ENCODE data around the gene SWI5.

Gene SWI5

DNA sequence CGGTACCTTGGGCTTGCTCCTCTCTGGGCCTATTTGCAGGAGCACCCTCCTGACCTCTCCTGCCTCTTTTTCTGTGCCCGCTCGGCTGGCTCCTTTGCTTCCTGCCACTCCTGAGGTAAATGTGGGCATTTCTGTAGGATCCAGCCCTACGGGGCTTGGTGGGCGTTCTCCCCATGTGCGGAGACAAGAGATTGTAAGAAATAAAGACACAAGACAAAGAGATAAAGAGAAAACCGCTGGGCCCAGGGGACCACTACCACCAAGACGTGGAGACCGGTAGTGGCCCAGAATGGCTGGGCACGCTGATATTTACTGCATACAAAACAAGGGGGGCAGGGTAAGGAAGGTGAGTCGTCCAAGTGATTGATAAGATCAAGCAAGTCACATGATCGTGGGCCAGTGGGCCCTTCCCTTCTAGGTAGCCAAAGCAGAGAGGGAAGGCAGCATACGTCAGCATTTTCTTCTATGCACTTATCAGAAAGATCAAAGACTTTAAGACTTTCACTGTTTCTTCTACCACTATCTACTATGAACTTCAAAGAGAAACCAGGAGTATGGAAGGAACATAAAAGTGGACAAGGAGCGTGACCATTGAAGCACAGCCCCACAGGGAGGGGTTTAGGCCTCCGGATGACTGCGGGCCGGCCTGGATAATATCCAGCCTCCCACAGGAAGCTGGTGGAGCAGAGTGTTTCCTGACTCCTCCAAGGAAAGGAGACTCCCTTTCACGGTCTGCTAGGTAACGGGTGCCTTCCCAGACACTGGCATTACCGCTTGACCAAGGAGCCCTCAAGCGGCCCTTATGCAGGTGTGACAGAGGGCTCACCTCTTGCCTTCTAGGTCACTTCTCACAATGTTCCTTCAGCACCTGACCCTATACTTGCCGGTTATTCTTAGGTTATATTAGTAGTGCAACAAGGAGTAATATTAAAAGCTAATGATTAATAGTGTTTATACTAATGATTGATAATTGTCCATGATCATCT lies 3.3 kb downstream of the SWI5 start:
- peak; percentile 22 for DNase-seq

DNA sequence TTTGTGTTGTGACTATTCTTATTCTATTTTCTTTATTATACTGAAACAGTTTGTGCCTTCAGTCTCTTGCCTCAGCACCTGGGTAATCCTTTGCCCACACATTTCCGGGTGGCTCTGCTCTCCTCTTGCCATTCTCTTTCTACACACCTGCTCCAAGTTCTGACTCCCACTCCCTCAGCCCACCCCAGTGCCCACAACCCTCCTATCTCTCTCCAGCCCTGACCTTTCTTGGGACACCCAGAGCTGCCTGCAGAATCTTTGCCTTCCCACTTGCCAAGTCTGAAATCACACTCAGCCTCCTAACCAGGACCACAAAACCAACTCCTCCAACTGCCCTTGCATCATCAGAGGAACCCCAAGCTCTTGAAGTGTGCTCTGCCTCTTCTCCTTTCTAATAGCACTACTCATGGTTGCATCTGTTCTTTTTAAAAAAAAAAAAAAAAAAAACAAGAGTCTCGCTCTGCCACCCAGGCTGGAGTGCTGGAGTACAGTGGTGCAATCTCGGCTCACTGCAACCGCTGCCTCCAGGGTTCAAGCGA lies 4.1 kb downstream of the SWI5 start:
- DNase-seq, result peak; percentile 78

DNA sequence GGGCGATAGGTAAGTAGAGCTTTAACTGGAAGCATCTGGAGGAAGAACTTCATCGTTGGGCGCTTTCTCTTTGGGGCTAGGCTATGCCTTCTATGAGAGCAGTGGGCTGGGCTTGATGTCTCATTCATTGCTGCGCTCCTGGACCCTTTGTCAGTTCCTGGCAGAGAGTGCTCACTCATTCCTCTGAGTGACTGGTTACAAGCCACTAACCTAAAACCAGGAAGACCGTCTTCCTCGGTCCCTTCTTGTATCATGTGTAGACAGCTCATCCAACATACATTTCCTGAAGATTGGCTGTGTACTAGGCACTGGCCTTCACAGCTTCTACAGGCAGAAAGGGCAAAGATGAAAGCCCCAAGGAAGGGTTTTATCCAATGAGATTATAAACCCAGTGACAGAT lies 6.4 kb downstream of the SWI5 start:
- no peak for DNase-seq

DNA sequence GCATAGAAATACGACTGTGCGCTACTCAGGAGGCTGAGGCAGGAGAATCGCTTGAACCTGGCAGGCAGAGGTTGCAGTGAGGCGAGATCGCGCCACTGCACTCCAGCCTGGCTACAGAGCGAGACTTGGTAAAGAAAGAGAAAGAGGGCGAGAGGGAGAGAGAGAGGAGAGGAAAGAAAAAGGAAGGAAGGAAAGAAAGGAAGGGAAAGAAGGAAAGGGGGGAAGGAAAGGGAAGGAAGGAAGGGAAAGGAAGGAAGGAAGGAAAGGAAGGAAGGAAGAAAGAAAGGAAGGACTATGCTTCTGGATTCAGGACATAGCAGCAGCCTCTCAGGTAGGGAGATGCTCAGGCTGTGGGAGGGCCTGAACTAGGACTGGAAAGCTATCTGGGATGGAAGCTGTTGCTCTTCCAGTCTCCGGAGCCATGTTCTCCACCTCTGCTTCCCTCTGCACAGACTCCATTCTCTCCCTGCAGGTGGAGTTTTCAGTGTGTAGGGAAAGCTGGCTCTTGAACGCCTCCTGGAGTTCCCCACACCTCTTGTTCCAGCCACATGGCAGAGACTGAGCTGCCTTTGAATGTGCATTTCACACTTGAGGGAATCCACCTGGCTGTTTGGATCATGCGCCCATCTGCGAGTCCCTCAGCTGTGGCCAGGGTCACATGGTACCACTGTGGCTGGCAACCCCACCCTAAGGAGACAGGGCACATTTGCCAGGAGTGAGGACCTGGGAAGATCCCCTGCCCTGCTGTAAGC lies 9.1 kb downstream of the SWI5 start:
- DNase-seq, result no peak

DNA sequence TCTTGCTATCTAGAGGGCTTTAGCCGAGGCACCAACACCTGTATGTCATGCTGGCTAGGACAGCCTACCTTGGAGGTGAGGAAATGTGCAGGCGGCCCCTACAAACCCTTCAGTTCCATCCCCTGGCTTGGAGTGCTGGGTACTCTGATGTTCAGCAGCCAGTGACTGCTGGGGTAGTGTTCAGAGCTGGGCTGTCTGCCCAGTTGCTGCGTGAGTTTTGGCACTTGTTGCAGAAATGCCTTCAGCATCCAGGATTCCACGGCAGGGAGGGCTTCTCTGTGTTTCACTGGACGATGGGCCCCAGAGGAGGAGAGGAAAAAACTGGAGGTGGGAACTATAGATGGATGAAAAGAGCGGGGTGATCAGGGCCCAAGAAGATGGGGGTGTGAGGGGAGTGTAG lies 10.4 kb downstream of the SWI5 start:
- DNase-seq, result no peak

DNA sequence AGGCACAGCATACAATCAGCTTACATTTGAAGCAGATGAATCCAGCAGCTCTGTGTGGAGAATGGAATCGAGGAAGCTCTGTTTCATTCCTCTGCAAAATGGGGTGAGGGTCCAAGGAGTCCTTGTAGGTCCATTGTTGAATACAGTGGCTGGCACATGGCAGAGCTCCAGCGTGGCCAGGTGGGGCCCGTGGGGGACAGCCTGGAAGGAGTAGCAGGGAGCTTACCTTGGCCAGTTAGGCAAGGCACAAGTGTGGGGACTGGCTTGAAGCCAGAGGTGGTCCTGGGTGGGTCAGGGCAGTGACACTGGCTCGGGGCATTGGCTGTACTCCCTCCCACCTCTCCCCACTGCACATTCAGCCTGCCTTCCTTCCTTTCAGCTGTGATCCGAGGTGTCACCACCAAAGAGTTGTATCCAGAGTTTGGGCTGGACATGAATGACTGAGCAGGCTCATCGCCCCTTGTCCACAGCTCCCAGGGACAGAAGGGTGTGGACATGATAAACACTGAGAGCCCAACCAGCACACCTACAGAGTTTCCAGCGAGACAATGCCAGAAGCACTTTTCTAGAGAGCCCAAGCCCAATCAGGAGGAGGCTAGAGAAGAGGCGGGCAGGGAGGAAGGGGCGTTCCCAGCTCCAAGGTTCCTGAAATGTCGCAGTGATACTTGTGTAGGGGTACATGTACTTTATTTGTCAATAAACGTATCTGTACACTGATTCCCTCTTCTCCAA lies 12.4 kb downstream of the SWI5 start:
- DNase-seq, result no peak

DNA sequence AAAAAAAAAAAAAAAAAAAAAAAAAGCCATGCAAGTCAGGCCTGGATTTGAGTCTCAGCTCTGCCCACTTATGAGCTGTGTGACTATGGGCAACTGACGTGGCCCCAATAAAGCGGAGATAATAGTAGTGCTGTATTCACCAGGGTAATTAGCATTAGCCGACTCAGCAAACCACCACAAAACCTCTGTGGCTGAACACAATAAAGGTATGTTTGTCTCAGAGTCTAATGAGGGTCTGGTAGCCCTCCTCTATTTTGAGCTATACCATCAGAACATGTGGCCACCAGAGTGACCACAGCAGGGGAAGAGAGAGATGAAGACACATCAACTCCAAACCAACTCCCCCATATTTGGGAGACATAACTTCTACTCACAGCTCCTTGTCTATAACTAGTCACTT lies 15.9 kb downstream of the SWI5 start:
- DNase-seq, result no peak

DNA sequence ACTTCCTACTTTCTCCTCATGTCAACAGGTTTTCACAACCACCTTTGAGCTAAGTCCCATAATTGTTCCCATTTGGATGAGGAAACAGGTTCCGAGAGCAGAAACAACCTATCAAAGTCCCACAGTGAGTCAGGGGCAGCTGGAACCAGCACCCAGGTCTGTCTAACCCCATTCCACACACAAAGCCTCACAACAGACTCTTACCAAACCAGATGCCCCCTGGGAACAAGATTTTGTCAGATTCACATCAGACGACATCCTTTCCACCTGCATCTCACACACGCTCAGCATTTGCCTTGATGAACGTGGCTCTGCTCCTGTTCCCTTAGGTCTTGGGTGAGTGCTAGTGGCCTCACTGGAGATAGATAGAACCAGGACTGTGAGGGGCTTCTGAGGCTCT lies 17.0 kb downstream of the SWI5 start:
- no peak for DNase-seq

DNA sequence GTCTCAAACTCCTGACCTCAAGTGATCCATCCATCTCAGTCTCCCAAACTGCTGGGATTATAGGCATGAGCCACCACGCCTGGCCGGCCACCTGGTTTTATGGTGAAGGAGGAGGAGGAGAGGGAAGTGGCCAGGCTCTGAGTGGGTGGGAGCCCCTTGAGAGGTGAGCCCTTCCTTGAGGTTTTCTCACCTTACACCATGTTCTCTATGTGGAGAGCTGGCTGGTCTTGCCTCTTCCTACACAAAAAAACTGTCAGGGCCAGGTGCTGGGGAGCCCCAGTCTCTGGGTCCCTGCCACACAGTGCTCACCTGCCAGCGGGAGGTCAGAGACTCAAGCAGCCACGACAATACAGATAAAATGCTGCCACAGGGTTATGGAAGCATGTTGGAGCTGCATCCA lies 18.1 kb downstream of the SWI5 start:
- no peak for DNase-seq

DNA sequence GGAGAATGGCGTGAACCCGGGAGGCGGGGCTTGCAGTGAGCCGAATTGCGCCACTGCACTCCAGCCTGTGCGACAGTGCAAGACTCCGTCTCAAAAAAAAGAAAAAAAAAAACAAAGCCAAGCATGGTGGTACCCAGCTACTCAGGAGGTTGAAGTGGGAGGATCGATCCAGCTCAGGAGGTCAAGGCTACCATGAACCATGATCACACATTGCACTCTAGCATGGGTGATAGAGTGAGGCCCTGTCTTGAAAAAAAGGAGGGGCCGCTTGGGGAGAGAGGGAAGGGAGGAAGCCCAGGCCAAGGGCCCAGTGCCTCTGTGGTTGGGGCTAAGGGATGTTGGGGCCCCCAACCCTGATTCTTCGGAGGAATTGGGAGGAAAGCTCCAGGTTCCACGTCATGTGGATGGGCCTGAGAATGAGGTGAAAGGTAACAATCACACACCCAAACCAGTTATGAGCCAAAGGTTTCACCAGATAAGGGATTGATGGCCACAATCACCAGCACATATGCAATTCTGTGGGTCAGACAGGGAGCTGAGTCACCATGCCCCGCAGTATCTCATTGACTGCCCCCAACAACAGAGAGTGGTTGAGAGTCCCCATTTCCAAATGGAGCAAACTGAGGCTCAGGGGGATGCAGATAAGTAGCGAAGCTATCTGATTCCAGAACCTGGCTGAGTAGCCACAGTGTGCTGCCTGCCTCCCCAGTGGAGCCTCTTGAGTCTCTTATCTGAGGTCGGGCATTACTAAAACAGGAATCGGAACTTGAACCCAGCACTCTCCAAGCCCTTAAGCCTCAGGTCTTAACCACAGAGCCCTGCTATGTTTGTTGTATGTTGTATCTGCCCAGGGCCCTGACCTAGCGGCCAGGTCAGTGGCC lies 20.5 kb downstream of the SWI5 start:
- DNase-seq, result peak; percentile 75

DNA sequence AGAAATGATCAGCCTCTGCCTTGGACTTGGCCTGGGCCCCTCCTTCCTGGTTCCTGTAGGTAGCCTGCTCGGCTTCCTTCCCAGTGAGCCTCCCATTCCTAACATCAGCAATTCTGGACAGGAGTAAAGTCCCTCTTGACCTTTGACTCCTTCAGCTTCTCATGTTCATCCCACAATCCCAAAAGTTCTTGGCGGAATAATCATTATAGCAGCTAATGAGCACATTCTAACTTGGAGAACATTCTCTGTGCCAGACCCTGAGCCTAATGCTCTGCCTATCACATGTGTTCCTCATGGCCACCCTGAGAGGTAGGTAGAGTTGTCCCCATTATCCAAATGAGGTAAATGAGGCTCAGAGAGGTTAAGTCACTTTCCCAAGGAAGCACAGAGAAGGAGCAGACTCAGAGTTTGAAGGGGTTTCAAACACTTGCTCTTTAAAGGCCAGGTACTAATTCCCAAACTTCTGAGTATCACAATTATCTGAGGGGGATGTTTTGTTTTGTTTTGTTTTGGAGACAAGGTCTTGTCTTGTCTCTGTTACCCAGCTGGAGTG lies 21.2 kb downstream of the SWI5 start:
- DNase-seq, result no peak

DNA sequence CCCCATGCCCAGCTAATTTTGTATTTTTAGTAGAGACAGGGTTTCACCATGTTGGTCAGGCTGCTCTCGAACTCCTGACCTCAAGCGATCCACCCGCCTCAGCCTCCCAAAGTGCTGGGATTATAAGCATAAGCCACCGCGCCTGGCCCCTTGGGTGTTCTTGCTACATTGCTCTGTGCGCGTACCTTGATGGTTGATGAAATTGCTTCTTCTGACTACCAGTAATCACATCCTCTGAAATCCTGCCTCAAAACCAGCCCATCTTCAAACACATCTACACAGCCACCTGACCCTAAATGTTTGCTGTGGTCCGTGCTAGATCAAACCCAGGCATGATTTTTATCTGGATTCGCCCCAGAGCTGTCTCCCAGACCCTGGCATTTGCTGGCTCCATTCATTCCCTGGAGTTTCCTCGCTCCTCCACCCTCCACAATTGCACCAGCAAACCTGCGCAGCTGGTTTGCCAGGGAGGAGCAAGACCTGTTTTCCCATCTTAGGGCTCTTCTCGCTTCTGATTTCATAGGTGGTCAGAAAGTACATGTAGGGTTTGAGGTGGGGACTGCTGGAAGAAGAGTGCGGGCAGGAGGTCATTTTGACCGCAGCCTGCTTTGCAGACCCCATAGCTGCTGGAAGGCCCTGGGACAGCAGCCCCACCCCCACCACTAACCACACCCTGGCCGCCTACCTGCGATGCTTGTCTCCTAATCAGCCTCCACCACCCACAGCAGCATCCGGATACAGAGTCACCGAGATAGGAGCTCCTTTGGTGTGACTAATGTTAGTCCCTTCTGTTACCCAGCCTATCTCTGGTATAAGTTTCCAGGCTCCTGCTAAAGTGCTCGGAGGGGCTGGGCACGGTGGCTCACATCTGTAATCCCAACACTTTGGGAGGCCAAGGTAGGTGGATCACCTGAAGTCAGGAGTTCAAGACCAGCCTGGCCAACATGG lies 22.7 kb downstream of the SWI5 start:
- DNase-seq, result no peak

DNA sequence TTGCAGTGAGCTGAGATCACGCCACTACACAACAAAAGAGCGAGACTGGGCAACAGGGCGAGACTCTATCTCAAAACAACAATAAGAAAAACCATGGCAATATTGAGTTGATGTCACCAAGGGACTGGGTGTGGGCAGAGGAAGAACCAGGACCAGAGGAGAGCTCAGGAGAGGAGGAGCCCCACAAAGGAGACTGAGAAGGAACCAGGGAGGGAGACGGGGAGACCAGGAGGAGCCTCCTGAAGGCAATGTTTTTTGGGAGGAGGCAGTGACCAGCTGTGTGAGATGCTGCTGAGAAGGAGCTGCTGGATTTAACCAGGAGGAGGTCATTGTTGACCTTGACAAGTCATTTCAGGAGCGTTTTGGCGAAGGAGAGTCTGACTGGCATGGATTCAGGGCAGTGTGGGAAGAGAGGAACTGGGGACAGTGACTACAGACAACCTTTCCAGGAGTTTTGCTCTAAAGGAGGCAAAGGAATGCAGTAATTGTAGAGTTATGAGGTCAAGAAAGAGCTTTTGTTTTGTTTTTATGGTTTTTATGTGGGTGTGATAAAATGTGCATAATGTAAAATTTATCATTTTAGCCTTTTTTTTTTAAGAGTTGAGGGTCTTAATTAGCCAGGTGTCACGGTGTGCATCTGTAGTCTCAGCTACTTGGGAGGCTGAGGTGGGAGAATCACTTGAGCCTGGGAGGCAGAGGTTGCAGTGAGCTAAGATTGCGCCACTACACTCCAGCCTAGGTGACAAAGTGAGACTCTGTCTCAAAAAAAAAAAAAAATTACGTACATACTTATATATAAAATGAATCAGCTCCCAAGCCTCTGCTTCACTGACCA lies 28.3 kb downstream of the SWI5 start:
- DNase-seq, result no peak

DNA sequence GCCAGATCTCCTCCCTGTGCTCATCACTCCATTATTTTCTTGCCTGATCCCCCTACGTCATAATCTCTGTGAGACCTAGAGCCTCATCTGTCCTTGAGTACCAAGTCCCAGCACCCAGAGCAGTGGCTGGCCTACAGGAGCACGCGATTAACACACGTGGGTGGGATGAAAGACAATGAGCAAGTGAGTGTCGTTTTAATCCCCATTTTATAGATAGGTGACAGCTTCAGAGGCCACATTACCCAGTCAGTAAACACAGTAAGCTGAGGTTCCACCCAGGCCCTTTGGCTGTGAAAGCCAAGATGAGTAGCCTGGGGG lies 28.9 kb downstream of the SWI5 start:
- DNase-seq, result no peak

DNA sequence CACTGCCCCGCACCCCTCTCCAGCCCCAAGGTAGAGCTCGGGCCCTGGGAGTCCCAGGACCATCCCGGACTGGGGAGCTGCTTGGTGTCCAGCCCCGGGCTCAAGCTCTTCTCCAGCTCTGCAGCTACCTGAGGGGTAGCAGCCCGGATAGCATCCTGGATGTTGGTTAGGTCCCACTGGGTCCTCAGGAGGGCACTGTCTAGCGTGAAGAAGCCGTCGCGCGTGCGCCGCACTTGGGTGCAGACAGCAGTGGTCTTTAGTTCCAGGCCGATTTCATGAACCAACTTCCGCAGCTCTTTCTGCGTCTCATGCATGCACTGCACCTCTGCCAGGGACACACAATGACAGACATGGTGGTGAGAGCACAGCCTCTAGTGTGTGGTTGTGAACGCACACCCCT lies 33.5 kb downstream of the SWI5 start:
- no peak for DNase-seq

DNA sequence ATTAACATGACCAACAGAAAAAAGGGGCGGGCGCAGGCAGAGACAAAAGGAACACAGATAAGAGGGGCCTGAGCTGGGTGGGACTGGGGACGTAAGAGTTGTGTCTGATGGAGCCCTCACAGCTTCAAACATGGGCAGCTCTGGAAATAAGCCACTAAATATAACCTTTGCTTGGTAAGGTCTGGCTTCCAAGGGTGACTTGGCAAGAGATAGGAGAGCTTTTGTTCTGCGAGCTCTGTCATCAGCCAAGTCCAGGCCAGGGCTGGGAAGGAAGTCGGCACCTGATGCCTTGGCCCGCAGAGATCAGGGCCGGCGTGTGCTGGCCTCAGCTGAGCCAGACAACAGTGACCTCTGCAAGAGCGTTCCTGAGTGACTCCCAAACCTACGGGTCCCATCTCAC lies 34.4 kb downstream of the SWI5 start:
- DNase-seq, result peak; percentile 25

DNA sequence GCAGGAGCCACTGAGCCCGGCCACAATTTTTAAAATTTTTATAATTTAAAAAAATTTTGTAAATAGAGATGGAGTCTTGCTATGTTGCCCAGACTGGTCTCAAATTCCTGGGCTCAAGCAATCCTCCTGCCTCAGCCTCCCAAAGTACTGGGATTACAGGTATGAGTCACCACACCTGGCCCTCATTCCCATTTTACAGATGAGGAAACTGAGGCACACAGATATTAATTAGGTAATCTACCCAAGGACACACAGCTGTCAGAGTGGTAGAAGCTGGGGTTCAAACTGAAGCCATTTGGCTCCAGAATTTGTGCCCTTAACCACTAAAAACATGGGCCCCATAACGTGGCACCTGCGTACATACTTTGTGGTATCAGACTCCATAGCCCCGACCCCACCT lies 38.6 kb downstream of the SWI5 start:
- DNase-seq, result no peak

DNA sequence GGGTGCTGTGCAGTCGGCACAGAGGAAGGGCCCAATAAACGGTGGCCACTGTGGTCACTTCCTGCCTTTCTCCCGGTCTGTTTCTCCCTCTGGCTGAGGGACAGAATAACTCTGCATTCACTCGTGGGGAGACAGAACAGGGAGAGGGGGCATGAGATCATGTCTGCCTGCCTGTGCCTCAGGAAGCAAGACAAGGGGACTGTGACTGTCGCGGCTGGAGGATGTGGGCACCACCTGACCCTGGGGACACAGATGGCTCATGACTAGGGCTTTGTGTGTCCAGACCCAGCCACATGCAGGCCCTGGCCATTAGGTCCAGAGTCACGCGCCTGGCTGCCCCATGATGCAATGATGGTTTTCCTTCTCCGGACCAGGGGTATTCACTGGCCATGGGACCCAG lies 40.3 kb downstream of the SWI5 start:
- no peak for DNase-seq

DNA sequence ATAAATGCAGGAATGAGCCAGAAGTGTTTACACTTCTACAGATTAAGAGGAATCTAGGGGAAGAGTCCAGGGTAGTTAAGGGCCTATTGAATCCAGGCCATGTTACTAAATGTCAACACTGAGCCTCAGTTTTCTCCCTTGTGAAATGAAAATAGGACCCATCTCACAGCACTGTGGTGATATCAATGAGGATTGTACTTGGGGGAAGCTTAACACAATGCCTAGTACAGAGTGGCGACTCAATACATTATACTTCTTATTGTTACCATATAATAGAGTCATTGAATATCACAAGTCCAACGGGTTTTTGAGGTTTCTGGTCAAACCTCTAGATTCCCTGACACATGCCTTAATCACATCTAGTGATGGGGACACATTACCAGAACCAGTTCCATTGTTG lies 41.6 kb downstream of the SWI5 start:
- DNase-seq, result no peak

DNA sequence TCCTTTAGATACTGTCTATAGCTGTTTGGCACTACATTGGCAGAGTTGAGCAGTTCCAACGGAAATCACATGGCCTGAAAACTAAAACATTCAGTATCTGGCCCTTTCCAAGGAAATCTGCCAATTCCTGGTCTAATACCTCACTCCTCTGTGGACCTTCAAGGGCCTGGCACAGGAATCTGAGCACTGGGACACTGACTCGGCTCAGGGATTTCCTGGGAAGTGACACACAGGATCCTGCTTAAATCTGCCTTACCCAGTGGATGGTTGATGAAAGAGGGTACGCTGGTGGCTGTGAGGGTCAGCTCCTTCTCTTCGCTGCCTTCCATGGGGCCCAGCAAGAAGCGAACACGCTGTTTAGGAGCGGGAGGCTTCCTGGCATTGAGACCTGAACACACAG lies 45.3 kb downstream of the SWI5 start:
- no peak for DNase-seq

Measured in hematopoietic multipotent progenitor cell treated with erythropoietin and hydrocortisone succinate and interleukin-3 and kit ligand, for 4 days (in vitro differentiated cells).